Femur (tissue), 1 donor: ENCODE measurements around the gene RCN1.
"Not testable (repeated sequence)": the region's sequence is repeated elsewhere in the genome, so short reads cannot be mapped to it uniquely, and the experiment has no call there.

Source experiments
- DNase-seq: peaks from one replicate; pipeline ENCODE4 v3.0.0-alpha.2; 2017

Gene RCN1

DNA sequence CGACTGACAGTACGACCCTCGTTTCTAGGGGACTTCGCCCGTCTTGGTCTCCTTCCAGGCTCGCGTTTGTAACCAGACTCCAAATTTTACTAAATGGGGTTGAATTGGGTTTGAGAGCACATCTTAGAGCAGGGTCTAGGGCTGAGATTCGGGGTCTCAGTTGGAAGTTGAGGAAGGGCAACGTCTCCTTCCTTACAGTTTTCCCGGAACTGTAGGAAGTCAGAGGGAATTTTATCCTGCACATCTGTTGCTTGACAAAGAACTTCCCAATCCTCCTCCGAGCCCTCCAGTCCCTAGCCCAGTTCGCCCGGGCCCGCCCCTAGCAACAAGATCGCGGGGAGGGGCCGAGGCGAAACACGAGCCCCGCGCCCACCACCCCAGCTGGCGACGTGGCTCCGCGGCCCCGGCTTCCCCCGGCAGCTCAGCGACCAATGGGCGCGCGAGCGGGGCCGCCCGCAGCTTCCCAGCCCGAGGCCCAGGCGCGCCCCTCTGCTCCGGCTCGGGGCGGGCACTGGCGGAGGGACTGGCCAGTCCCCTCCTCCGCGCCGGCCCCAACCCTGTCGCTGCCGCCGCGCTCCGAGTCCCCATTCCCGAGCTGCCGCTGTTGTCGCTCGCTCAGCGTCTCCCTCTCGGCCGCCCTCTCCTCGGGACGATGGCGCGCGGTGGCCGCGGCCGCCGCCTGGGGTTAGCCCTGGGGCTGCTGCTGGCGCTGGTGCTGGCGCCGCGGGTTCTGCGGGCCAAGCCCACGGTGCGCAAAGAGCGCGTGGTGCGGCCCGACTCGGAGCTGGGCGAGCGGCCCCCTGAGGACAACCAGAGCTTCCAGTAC lies at the start of gene RCN1:
Gene RCN1, plus strand, starts transcription at position 530 of the 826 bp plus-strand sequence. Its CDS starts 123 bp downstream, at position 653.
- peak; percentile 93 for DNase-seq

DNA sequence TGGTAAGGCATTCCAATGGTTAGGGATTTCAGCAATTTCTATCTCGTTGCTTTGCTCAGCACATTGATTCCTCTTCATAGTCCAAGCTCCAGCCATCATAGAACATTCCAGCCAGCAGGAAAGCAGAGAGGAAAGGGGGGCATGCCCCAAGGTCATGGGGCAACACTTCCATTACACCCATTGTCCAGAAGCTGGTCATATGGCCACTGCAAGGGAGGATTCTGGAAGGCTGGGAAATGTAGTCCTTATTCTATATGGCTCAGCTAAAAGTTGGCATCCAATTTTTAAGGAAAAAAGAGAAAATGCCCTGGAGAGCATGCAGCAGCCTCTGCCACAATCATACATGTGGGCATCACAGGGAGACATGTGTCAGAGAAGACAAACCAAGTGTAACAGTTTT lies 47.1 kb upstream of the RCN1 start:
- DNase-seq, result no peak

- DNase-seq, result no peak
Observed at GRCh38 chr11:32044158-32044863, 46.6 kb upstream of the RCN1 start.

DNA sequence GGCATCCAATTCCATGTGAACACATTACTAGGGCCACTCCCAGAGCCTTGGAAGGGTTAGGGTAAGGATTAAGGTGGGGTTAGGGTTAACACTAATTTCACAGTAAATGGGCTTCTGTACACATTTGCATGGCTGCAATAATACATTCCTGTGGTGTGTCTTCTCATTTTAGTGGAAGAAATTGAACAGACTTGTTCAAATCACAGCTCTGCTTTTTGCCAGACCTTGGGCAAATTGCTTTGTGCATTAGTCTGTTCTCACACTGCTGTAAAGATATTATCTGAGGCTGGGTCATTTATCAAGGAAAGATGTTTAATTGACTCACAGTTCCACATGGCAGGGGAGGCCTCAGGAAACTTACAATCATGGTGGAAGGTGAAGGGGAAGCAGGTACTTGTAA lies 45.4 kb upstream of the RCN1 start:
- no peak for DNase-seq

DNA sequence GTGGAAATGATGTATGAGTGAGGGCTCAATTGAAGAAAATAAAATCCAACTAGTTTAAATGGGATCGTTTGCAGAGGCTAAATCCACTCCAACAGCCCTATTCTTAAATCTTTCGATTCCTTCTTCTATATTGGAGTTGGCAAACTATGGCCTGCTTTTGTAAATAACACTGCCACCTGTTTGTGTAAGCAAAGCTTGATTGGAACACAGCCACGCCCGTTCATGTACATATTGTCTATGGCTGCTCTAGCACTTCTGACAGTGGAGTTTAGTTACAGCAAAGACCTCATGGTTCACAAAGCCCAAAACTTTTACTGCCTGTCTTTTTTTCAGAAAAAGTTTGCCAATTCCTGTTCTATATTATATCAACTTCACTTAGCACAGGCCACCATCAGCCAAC lies 40.6 kb upstream of the RCN1 start:
- DNase-seq, result no peak

DNA sequence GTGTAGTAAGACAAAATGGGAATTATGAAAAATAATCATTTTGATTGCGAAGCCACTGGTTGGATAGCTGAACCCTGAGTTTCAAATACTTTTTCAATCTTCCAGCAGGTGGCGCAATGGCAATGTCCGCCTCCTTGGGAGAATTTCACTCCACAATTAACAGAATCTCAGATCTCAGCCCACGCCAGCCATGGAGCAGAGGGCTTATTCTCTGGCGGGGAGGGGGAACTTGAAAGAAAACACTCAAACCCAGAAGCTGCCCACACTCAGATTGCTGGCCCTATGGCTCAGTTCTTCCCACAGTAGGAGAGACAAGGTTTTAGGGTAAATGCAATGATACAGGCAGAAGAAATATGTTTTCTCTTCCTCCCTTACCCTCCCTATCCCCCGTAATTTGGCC lies 38.7 kb upstream of the RCN1 start:
- peak; percentile 58 for DNase-seq

- DNase-seq, result no peak
Observed at GRCh38 chr11:32053151-32053888, 37.6 kb upstream of the RCN1 start.

- DNase-seq, result no peak
Observed at GRCh38 chr11:32055861-32056260, 35.0 kb upstream of the RCN1 start.

DNA sequence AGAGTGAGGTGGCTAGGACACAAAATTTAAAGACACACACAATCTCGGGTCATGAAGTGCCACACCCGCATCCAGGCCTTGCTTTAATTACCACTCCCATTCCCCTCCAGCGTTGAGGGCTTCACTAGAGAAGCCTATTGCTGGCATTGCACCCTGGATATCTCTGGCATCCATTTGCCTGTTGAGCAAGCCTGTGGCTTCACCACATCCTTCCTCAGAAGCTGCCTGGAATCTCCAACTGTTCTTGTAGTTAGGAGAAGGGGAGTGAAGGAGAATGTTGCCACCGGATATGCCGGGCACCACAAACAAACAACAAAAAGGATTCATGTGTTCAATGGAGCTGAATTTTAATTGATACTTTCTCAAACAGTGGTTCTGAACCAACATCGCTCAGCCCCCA lies 34.4 kb upstream of the RCN1 start:
- peak; percentile 54 for DNase-seq

GRCh38 chr11:32059686-32060462 lies 31.0 kb upstream of the RCN1 start:
- no peak for DNase-seq

DNA sequence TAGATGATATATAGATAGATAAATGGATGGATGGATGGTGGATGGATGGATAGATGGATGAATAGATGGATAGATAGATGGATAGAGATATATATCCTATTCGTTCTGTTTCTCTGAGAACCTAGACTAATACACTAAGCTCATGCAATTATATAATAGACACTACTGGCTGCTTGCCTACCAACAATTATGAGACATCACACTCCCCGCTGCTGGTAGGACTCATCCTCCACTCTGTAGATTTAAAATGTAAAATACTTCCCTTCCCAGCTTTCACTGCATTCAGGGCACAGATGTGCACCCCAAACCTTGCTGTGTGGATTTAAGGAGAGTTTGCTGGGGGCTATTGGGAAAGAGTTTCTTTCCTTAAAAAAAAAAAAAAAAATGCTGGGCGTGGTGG lies 28.3 kb upstream of the RCN1 start:
- no peak for DNase-seq

GRCh38 chr11:32063031-32063430 lies 27.8 kb upstream of the RCN1 start:
- DNase-seq, result not testable (repeated sequence)

GRCh38 chr11:32065865-32066629 lies 24.8 kb upstream of the RCN1 start:
- DNase-seq, result no peak

DNA sequence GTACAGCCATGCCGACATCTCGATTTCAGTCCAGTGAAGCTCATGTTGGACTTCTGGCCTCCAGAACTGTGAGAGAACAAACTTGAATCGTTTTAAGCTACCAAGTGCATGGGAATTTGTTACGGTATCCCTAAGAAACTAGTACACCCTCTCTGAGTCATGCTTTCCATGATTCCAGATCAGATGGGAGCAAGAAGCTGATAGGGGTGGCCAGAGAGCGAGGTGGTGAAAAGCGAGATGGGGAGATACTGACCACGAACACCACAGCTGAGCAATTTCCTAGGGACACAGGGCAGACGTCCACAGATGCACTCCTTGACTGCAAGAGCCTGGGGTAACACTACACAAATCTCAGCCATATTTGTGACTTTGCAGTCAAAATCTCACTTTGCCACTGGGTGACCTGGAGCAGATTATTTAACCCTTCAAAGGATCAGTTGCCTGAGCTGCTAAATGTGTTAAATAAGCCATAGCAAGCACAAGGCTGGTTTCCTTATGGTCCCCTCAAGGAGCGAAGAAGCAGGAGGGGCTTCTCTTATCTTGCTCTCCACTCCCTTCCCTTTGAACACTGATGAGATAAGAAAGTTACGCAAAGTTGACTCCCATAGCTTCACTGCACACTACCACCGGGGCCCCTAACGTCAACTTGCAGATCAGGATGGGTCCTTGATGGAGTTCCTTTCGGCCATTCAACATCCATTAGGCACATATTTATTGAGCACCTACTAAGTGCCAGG lies 22.6 kb upstream of the RCN1 start:
- DNase-seq, result no peak

DNA sequence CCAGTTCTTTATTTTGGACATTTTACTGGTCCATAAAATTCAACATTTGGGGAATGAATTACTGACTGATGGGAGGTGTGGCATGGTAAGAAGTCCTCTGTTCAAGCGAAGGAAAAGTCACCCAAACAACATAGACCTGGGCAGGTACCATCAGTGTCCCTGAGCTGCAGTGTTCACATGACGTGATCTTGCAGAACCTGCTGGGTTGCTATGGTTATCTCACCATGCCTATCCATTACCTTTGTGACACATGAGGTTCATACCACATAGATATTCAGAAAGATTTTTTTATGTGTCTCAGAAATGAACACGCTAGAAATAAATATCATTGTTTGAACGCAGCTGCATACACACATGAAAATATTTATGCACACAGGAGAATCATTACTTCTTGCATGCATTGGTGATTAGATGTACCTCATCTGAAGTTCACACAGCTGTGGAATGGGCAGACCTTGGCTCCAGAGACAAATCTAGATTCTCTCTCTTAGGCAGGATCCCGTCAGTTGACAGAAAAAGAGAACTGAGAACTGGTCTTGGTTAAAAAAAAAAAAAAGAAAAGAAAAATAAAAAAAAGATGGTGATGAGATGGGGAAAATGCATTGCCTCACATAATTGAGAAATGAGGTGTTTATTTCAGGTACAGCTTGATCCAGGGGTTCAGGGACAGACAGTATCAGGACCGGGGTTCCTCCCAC lies 21.4 kb upstream of the RCN1 start:
- no peak for DNase-seq

DNA sequence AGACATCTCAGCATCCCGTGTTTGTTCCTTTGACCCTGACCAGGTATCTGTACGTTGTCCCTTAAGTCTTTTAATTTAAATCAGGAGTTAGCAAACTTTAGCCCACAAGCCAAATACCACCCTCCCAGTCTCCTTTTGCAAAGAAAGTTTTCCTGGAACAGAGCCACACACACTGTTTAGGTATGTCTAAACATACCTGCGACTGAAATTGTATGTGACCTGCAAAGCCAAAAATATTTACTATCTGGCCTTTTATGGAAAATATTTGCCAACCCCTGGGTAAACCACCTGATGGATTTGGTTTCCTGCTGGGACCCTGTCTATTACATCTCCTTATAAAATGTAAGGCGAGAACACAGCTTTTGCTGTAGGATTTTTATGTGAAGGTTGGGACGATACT lies 20.2 kb upstream of the RCN1 start:
- DNase-seq, result no peak

DNA sequence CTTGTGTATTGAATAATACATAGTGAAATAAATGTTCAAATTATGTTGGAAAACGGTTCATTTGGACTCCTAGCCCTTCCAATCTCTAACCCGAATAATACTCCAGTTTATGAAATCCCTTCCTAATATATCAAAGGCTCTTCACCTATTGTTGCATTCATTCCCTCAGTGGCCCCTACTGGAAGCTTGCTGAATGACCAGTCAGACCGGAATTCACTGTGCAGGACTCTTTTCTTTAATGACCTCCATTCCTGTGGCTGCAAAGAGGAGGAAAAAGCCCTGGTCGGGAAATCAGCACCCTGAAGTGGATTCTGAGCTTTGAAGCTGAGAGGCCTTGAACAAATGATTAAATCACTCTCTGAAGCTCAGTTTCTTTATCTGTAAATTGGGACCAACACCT lies 19.1 kb upstream of the RCN1 start:
- no peak for DNase-seq

DNA sequence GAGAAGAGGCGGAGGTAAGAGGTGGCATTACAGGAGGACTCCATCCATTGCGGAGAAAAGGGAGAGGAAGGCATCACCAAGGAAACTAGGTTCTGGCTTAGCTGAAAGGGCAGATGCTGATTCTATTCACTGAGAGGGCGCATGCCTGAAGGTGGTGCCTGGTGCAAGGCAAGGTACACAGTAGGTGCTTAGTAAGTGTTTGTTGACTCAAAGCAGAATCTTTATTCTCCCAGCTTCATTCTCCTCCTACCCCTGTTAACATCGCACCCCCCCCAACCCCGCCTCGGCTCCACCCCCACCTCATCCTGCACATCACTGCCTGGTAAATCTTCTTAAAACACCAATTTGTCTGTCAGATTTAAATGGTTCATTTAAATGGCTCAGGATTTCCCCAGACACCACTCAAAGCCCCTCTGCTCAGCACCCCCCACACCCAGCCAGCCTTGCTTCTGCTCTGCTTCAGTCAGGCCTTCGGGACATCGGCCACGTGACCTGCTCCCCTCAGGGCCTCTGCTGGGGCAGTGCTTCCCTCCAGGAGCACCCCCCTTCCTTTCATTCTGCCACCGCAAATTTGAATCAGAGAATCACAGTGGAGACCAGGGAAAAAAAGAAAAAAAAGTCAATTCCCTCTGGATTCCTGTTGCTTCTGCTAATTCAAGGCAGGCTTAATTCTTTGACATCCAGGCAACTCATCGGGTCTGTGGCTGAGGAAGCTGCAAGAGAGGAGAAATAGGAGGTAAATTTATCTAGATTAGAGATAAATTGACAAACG lies 17.8 kb upstream of the RCN1 start:
- no peak for DNase-seq

DNA sequence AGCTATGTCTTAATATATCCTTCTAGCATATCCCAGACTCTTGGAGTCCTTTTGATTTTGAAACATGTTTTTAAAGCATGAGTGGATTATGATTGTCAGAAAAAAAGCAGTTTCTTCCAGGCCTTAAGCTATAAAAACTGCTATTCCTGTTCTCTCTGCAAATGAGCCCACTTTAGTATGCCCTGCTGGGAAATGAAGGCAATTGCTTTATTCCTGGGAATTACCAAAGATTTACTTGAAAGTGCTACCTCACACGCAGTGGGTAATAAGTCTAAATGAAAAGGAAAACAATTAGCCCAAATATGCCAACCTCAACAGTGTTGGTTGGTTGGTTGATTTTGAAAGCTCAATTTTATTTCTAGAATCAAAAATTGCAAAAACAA lies 17.2 kb upstream of the RCN1 start:
- DNase-seq, result no peak

GRCh38 chr11:32079553-32079952 lies 11.3 kb upstream of the RCN1 start:
- no peak for DNase-seq
